HCT116 (cell line): Measurements from ENCODE around the gene FBXL4. TPM values are rescaled to one million over a fixed set of nuclear protein-coding genes. Genes with fewer than 3 reads are reported as not detected.

Experiments
- ATAC-seq: fragments of 200-7000 bp; cut with Tn5 transposase; 2 replicates; pipeline ENCODE4 v1.9.1; 2020; ENCODE audit warnings: mild to moderate bottlenecking, moderate library complexity
- BruUV-seq: library from RNA; stranded (reverse); fragments of 400-500 nt; replicated peaks from 2 replicates; lab custom pipeline; 2021; lab: Mats Ljungman, UMichigan
- CTCF ChIA-PET: fragments of 300-600 bp; sonication (Branson Sonifier 250); formaldehyde crosslinking; loops from one replicate; lab custom pipeline; 2021; ENCODE audit warnings: antibody characterized with exemption; lab: Charles Lee
- POLR2A ChIA-PET: fragments of 300-600, 350-600 bp; sonication (Branson Sonifier 250); formaldehyde crosslinking; loops from one replicate; lab custom pipeline; 2021; ENCODE audit warnings: antibody characterized with exemption; lab: Charles Lee
- RAD21 ChIA-PET, 2 experiments: fragments of 300-600 bp; sonication (Branson Sonifier 250); formaldehyde crosslinking; loops; one replicate each; lab custom pipeline; 2023; ENCODE audit warnings: low total read pairs in 2 of 2; ENCODE audit not compliant: uncharacterized antibody in 2 of 2, unreplicated experiment in 2 of 2, low non-redundant PET in 1 of 2; lab: Charles Lee
- DNase-seq: peaks from one replicate; pipeline ENCODE4 v3.0.0-alpha.2; 2010; ENCODE audit warnings: low read depth, low spot score
- H2AFZ ChIP-seq: fragments of 200-600 bp; shearing (Covaris generic), sonication (generic); 2 replicates; pipeline ENCODE4 v1.6.1; 2017; ENCODE audit warnings: low read depth, mixed run types, mixed read lengths, antibody characterized with exemption, low read length; ENCODE audit not compliant: poor library complexity, severe bottlenecking
- H3K27ac ChIP-seq: 2 replicates; pipeline ENCODE4 v1.5.1; 2012; ENCODE audit warnings: low read depth, low read length
- H3K27me3 ChIP-seq: fragments of 200-600 bp; sonication (generic); 2 replicates; pipeline ENCODE4 v1.6.1; 2016; ENCODE audit warnings: mixed run types, low read length, mixed read lengths; ENCODE audit not compliant: insufficient read depth
- H3K36me3 ChIP-seq, 2 experiments: fragments of 200-500 bp in 1 of 2; fragments of 200-600 bp in 1 of 2; sonication (Bioruptor generic) in 1 of 2; sonication (generic) in 1 of 2; 2 replicates each; pipeline versions ENCODE4 v1.5.1 to v1.6.1; 2014 to 2016; ENCODE audit warnings: low read length in 2 of 2, inconsistent platforms in 1 of 2, mixed read lengths in 1 of 2, mixed run types in 1 of 2; ENCODE audit not compliant: insufficient read depth in 2 of 2, control insufficient read depth in 1 of 2
- H3K4me1 ChIP-seq, 2 experiments: fragments of 200-600 bp in 1 of 2; sonication (generic) in 1 of 2; 2 replicates each; pipeline versions ENCODE4 v1.5.1 to v1.6.1; 2012 to 2017; ENCODE audit warnings: low read length in 2 of 2, inconsistent platforms in 1 of 2, mild to moderate bottlenecking in 1 of 2, mixed read lengths in 1 of 2, mixed run types in 1 of 2, moderate library complexity in 1 of 2; ENCODE audit not compliant: insufficient read depth in 2 of 2, control insufficient read depth in 1 of 2
- H3K4me2 ChIP-seq: fragments of 200-600 bp; sonication (generic); 2 replicates; pipeline ENCODE4 v1.6.1; 2017; ENCODE audit warnings: mixed run types, low read length, mixed read lengths
- H3K4me3 ChIP-seq, 2 experiments: fragments of 200-600 bp in 1 of 2; sonication (generic) in 1 of 2; replicated peaks in 1 of 2; 2 replicates each; pipeline ENCODE4 v1.5.1; 2011 to 2016; ENCODE audit warnings: low read length in 2 of 2, control low read depth in 1 of 2, low read depth in 1 of 2, mild to moderate bottlenecking in 1 of 2, mixed read lengths in 1 of 2, mixed run types in 1 of 2
- H3K79me2 ChIP-seq: fragments of 200-600 bp; sonication (generic); 2 replicates; pipeline ENCODE4 v1.6.1; 2017; ENCODE audit warnings: mild to moderate bottlenecking, mixed run types, low read length, moderate library complexity, mixed read lengths; ENCODE audit not compliant: insufficient read depth
- H3K9ac ChIP-seq: fragments of 200-600 bp; sonication (generic); 2 replicates; pipeline ENCODE4 v1.6.1; 2016; ENCODE audit warnings: low read length, mixed read lengths
- H3K9me2 ChIP-seq: fragments of 200-600 bp; sonication (generic), shearing (Covaris generic); 2 replicates; pipeline ENCODE4 v1.6.1; 2017; ENCODE audit warnings: mixed run types, mild to moderate bottlenecking, moderate library complexity; ENCODE audit not compliant: insufficient read depth
- H3K9me3 ChIP-seq, 2 experiments: fragments of 200-500 bp in 1 of 2; fragments of 200-600 bp in 1 of 2; sonication (Bioruptor generic) in 1 of 2; sonication (generic) in 1 of 2; 2 replicates each; pipeline ENCODE4 v1.6.1; 2014 to 2017; ENCODE audit warnings: low read length in 2 of 2, mixed read lengths in 2 of 2, inconsistent platforms in 1 of 2, low read depth in 1 of 2, mild to moderate bottlenecking in 1 of 2, mixed run types in 1 of 2, moderate library complexity in 1 of 2; ENCODE audit not compliant: control insufficient read depth in 1 of 2, insufficient read depth in 1 of 2
- H4K20me1 ChIP-seq: fragments of 200-600 bp; sonication (generic), shearing (Covaris generic); 2 replicates; pipeline ENCODE4 v1.6.1; 2017; ENCODE audit warnings: mixed run types, mild to moderate bottlenecking, moderate library complexity; ENCODE audit not compliant: insufficient read depth
- CEBPB ChIP-seq: IDR thresholded peaks from 2 replicates; pipeline ENCODE4 v1.6.1; 2012; ENCODE audit warnings: low read depth
- CTCF ChIP-seq, 3 experiments: fragments of 200-600 bp in 1 of 3; sonication (generic) in 1 of 3; IDR thresholded peaks in 2 of 3; conservative IDR thresholded peaks in 1 of 3; 2 replicates each; pipeline ENCODE4 v1.5.1; 2012 to 2017; ENCODE audit warnings: low read depth in 2 of 3, low read length in 2 of 3, antibody characterized with exemption in 1 of 3, borderline replicate concordance in 1 of 3, control low read depth in 1 of 3, mild to moderate bottlenecking in 1 of 3, mixed read lengths in 1 of 3, mixed run types in 1 of 3, moderate library complexity in 1 of 3; ENCODE audit not compliant: insufficient read depth in 1 of 3
- EZH2 ChIP-seq: fragments of 200-600 bp; sonication (generic); IDR thresholded peaks from 2 replicates; pipeline ENCODE4 v1.6.1; 2017; ENCODE audit warnings: antibody characterized with exemption, mixed run types
- JUND ChIP-seq: IDR thresholded peaks from 2 replicates; pipeline ENCODE4 v1.6.1; 2012
- REST ChIP-seq: IDR thresholded peaks from 2 replicates; pipeline ENCODE4 v1.6.1; 2012; ENCODE audit warnings: low read depth
- ZFX ChIP-seq: fragments of 450-650 bp; IDR thresholded peaks from 2 replicates; pipeline ENCODE4 v1.6.1; 2017
- ZNF274 ChIP-seq: fragments of 200-500 bp; sonication (Bioruptor generic); IDR thresholded peaks from 2 replicates; pipeline ENCODE4 v1.6.1; 2014; ENCODE audit warnings: mild to moderate bottlenecking, low read depth, low read length, inconsistent platforms
- intact Hi-C: fragments of 100-400 bp; cut with micrococcal nuclease; formaldehyde crosslinking; loops from 2 replicates; pipeline ENCODE4 v1.10.0; 2022
- total RNA-seq: library from RNA; stranded (reverse); gene quantifications from one replicate; pipeline ENCODE4 v1.2.1, GENCODE V29; 2021; ENCODE audit not compliant: unreplicated experiment

FBXL4 gene
- total RNA-seq, 1 experiment from 2014 or later = 15.7 TPM

GRCh38 chr6:98836025-98836961 lies 111.5 kb downstream of the FBXL4 start:
- ChIA-PET RAD21 (no interaction called here), POLR2A (no interaction called here), CTCF (no interaction called here)
- Histone ChIP-seq H3K9ac (no peak overlapping the region), H3K4me2 (no peak overlapping the region), H3K27ac (no peak overlapping the region), H3K4me1 (no peaks in the 10 kb centered on the region), H3K4me3 (no peak overlapping the region), H3K36me3 (no peaks in the 10 kb centered on the region), H4K20me1 (no peaks in the 10 kb centered on the region), H3K9me3 (no peaks in the 10 kb centered on the region), H3K79me2 (no peaks in the 10 kb centered on the region), H3K9me2 (no peaks in the 10 kb centered on the region), H2AFZ (no peak overlapping the region), H3K27me3 (peaks cover 18% of the 10 kb centered on the region; the same call in 1 of the 2 replicates)
- ATAC-seq (no peak), DNase-seq (no peak)
- TF ChIP-seq ZNF274 = no peak
- TF ChIP-seq REST = no peak
- no peak for TF ChIP-seq ZFX
- no peak for TF ChIP-seq CTCF (IDR thresholded peaks at IDR 0.05 in 2 of 3, conservative IDR thresholded peaks at IDR 0.05 in 1 of 3; ENCODE audit: borderline replicate concordance in 1 of 3, insufficient read depth in 1 of 3, low read depth in 2 of 3, low read length in 2 of 3)
- no peak for TF ChIP-seq EZH2
- no peak for TF ChIP-seq CEBPB
- TF ChIP-seq JUND = no peak
- intact Hi-C loops = no loop called here
- BruUV-seq = no TSS peak
